ENCODE results near the gene BCL2L11. TPM values are rescaled to one million over a fixed set of nuclear protein-coding genes. Genes with fewer than 3 reads are reported as not detected.

Gene BCL2L11
- total and polyA plus RNA-seq, 10 of the 15 experiments (the other 5 are each of a cell fraction or from before 2014, with no cell fraction given), result 0.29 to 10.1 (median 1.1) TPM

GRCh38 chr2:111194835-111195621 is 74.3 kb downstream of the BCL2L11 start (continued):
- TF ChIP-seq ELK1 (IDR thresholded peaks at IDR 0.05; ENCODE audit: low read depth, low read length), result no peak
- no peak for TF ChIP-seq NFYB (IDR thresholded peaks at IDR 0.05; ENCODE audit: insufficient read depth, low read depth, low read length)
- TF ChIP-seq RUNX3 (IDR thresholded peaks at IDR 0.05; ENCODE audit: low read length), result peak; percentile 98
- no peak; the same call in 1 of the 2 replicates for TF ChIP-seq ZNF217 (IDR thresholded peaks at IDR 0.05)
- peak; percentile 70 for TF ChIP-seq SP1 (IDR thresholded peaks at IDR 0.05; ENCODE audit: low read depth, low read length)
- no peak for TF ChIP-seq CHD1 (IDR thresholded peaks at IDR 0.05; ENCODE audit: low read depth, low read length)
- TF ChIP-seq ATF2 (IDR thresholded peaks at IDR 0.05; ENCODE audit: low read length), result peak; percentile 96
- TF ChIP-seq REST (IDR thresholded peaks at IDR 0.05; ENCODE audit: low read depth, low read length), result no peak
- TF ChIP-seq USF1 (IDR thresholded peaks at IDR 0.05; ENCODE audit: borderline replicate concordance, extremely low read length, insufficient read depth, low read depth, low read length), result no peak
- TF ChIP-seq HDAC2 (IDR thresholded peaks at IDR 0.05), result no peak
- no peak; the same call in 1 of the 2 replicates for TF ChIP-seq USF2 (IDR thresholded peaks at IDR 0.05; ENCODE audit: borderline replicate concordance, low read depth, low read length)
- no peak for TF ChIP-seq HCFC1 (IDR thresholded peaks at IDR 0.05; ENCODE audit: low read length)
- TF ChIP-seq YY1 (IDR thresholded peaks at IDR 0.05; ENCODE audit: low read depth, low read length), result peak; percentile 60; the same call in 1 of the 2 replicates
- no peak for TF ChIP-seq PRDM15 (CRISPR knock-in tag; IDR thresholded peaks at IDR 0.05)
- no peak for TF ChIP-seq NR2C2 (IDR thresholded peaks at IDR 0.05; ENCODE audit: borderline replicate concordance, control insufficient read depth, insufficient read length, low read depth)
- TF ChIP-seq BACH1 (IDR thresholded peaks at IDR 0.05; ENCODE audit: borderline replicate concordance), result peak; percentile 64; the same call in 1 of the 2 replicates

All from GM12878 (cell line).